Neural progenitor cell (in vitro differentiated cells): ENCODE data around the gene GNL1.

Source experiments
- CTCF ChIP-seq: fragments of 200-600 bp; sonication (generic); IDR thresholded peaks from 2 replicates; pipeline ENCODE4 v1.5.1; 2017; ENCODE audit warnings: antibody characterized with exemption, mild to moderate bottlenecking
- EZH2phosphoT487 ChIP-seq: fragments of 200-600 bp; sonication (generic); IDR thresholded peaks from 2 replicates; pipeline ENCODE4 v1.6.1; 2017; ENCODE audit warnings: antibody characterized with exemption

DNA sequence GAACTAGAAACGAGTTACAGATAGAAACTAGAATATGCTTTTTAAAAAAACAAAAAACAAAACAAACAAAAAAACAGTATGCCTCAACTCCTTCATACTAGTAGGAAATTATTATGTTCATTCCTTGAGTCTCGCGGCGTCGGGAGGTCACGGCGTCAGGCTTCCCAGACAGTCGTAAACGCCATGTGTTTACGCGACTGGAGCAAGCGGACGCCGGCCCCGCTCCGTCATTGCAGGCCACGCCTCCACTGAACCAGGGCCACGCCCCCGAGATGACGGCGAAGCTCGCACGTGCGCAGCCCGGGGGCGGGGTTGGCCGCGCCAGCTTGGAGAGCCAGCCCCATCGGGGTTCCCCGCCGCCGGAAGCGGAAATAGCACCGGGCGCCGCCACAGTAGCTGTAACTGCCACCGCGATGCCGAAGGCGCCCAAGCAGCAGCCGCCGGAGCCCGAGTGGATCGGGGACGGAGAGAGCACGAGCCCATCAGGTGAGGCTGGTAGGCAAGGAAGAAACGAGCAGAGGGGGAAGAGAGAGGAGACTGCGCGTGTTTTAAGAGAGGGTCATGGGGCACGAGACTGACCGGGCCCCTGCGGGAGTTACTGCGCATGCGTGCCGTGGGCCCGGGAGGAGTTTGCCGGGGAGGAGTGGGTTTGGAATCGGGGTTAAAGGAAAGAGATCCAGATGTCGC lies 14.9 kb upstream of the GNL1 start, which contains the start of gene ABCF1:
- TF ChIP-seq CTCF (no peak), EZH2phosphoT487 (no peak)
